HG03521 (cell line): ENCODE results near the gene LY86.

Experiments used
- ATAC-seq: cut with Tn5 transposase; IDR thresholded peaks from one replicate; pipeline ENCODE4 v1.9.1; 2021; ENCODE audit warnings: mild to moderate bottlenecking, moderate library complexity; ENCODE audit not compliant: unreplicated experiment

Gene LY86

GRCh38 chr6:6700407-6701270 lies 112.1 kb downstream of the LY86 start:
- ATAC-seq, result no peak

GRCh38 chr6:6701864-6702263 lies 113.3 kb downstream of the LY86 start:
- no peak for ATAC-seq

DNA sequence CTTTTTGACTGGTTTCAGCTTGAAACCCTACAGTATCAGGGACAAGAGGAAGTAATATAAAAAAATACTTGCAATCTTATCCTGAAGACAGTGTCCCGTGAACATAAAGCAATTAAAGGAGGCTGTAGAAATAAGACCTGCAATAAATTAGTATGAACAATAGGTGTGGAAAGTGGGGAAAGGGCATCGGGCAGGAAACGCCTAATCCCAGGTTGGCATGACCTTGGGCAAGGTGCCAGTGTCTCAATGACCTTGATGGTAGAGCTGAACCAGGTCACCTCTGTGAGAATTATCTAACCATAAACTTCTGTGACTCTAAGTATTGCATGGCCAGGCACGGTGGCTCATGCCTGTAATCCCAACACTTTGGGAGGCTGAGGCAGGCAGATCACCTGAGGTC lies 115.2 kb downstream of the LY86 start:
- no peak for ATAC-seq
